Measurements from ENCODE around the gene CPA4.

The CPA4 gene

GRCh38 chr7:130274983-130275591 lies 17.9 kb upstream of the CPA4 start:
- DNase-seq (ENCODE audit: low read depth), result no peak

- DNase-seq (ENCODE audit: low read depth), result peak; percentile 15
Measured at GRCh38 chr7:130275826-130276297, 17.1 kb upstream of the CPA4 start.

- peak; percentile 66 for DNase-seq (ENCODE audit: low read depth)
Measured at GRCh38 chr7:130276796-130277762, 15.9 kb upstream of the CPA4 start.

GRCh38 chr7:130277763-130278643 lies 15.0 kb upstream of the CPA4 start:
- DNase-seq (ENCODE audit: low read depth), result peak; percentile 76

DNA sequence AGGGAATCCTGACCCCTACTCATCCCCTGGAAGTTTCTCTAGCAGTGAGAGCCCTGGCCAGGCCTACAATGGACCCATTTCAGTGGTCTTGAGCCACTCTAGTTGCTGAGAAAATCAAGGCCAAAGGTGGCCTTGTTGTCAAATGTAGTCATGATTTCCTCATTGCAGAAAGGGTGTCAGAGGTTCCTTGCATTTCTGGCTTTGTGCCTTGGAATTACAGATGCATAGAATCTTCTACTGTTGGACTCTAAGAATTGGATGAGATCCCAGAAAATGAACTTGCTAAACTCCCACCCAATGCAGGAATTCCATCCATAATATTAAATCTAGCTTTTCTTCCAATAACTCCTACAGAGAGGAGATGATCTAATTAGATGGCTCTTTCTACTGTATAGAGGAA lies 14.1 kb upstream of the CPA4 start:
- DNase-seq (ENCODE audit: low read depth), result peak; percentile 86

- DNase-seq (ENCODE audit: low read depth), result no peak
Measured at GRCh38 chr7:130279286-130279685, 13.7 kb upstream of the CPA4 start.

DNA sequence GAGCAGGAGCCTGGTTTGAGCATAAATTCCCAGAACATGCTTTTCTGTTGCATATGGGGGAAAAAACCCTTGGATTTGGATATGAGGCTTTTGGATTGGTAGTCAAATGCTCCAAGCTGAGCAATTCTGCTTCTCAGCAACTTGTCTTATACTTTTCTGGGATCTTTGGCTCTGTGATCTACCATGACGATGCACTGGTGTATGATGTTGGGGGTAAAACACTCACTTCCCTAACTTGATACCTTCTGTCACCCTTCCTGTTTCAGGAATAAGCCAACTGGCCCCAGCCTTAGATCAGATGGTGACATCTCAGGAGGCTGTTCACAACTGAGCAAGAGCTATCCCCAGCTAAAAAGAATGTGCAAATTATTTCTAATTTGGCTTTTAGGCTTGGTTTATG lies 13.1 kb upstream of the CPA4 start:
- DNase-seq (ENCODE audit: low read depth), result no peak

GRCh38 chr7:130281260-130281659 lies 11.7 kb upstream of the CPA4 start:
- DNase-seq (ENCODE audit: low read depth), result peak; percentile 47

DNA sequence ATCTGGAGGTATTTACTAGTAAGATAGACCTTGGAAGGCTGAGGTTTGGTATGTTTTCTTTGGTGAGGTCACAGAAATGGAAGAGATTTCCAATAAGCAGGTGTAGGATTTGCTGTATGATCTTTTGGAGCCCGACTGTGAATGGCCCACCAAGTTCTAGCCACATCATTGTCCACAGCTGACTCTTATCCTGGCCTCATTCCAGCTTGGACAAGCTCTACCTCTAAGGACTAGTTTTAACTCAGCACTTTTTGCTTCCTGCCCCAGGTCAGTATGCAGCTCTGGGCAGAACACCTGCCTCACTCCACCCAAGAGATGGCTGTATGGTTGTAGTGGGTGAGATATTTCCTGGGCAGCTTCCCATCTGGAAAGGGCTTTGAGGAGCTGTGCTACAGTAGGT lies 6.1 kb upstream of the CPA4 start:
- no peak for DNase-seq (ENCODE audit: low read depth)

DNA sequence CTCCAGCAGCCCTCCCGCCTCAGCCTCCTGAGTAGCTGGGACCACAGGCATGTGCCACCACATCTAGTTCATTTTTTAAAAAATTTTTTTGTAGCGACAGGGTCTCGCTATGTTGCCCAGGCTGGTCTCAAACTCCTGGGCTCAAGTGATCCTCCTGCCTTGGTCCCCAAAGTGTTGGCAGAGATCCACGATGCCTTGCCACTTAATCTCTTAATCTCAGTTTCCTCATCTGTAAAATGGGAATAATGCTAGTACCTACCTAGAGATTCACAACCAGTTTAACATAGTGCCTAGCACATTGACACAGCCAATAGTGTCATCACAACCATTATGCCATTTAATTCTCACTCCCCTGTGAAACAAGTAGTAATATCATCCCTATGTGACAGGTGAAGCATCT lies 4.8 kb upstream of the CPA4 start:
- DNase-seq (ENCODE audit: low read depth), result no peak

DNA sequence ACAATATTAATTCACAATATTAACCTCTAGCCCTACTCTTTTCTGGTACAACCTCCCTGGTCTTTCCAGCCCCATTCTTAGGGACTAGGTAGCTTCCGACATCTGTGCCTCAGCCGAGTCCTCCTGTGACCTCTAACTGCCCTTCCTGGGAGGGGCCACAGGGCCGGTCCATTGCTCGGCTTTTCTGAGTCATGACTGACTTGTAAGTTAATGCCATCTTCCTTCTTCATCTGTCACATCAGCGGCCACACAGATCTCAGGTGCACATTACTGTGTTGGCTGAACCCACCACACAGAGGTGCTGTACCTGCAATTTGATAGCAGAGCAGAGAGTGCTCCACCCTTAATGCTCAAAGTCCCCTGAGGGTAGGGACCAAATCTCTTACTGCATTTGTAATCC lies 4.1 kb upstream of the CPA4 start:
- no peak for DNase-seq (ENCODE audit: low read depth)

GRCh38 chr7:130289478-130289877 lies 3.5 kb upstream of the CPA4 start:
- DNase-seq (ENCODE audit: low read depth), result no peak

DNA sequence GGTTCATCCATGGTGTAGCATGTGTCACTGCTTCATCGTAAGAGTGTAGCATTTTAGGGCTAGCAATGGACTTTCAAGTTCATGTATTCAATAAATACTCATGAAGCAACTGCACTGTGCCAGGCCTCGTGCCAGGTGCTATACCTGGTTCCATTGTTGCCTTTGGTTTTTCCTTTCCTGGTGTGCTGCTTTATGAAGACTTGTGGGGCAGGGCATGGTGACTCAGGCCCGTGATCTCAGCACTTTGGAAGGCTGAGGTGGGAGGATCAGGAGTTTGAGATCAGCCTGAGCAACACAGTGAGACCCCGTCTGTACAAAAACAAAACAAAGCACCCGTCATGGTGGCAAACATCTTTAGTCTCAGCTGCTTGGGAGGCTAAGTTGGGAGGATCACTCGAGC lies 2.2 kb upstream of the CPA4 start:
- peak; percentile 66 for DNase-seq (ENCODE audit: low read depth)

DNA sequence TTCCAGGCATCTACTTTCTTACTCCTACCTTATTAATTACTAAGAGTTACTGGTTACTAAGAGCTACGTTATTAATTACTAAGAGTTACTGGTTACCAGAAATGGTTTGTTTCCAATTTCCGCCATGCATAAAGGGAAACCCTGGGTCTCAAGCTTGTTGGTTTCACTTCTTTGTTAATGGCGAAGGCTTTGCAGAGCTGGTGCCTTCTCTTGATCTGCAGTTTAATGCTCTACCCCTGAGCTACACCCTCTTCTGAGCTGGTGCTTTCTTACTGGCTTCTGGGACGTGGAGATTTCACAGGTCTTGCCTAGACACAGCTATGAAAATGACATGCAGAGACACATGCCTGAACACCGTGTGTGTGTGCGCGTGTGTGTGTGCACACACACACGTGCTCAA lies 560 bp downstream of the CPA4 start:
- DNase-seq (ENCODE audit: low read depth), result no peak

GRCh38 chr7:130294314-130294713 lies 1.4 kb downstream of the CPA4 start:
- DNase-seq (ENCODE audit: low read depth), result peak; percentile 50

GRCh38 chr7:130296221-130296951 lies 3.4 kb downstream of the CPA4 start:
- DNase-seq (ENCODE audit: low read depth), result peak; percentile 66

DNA sequence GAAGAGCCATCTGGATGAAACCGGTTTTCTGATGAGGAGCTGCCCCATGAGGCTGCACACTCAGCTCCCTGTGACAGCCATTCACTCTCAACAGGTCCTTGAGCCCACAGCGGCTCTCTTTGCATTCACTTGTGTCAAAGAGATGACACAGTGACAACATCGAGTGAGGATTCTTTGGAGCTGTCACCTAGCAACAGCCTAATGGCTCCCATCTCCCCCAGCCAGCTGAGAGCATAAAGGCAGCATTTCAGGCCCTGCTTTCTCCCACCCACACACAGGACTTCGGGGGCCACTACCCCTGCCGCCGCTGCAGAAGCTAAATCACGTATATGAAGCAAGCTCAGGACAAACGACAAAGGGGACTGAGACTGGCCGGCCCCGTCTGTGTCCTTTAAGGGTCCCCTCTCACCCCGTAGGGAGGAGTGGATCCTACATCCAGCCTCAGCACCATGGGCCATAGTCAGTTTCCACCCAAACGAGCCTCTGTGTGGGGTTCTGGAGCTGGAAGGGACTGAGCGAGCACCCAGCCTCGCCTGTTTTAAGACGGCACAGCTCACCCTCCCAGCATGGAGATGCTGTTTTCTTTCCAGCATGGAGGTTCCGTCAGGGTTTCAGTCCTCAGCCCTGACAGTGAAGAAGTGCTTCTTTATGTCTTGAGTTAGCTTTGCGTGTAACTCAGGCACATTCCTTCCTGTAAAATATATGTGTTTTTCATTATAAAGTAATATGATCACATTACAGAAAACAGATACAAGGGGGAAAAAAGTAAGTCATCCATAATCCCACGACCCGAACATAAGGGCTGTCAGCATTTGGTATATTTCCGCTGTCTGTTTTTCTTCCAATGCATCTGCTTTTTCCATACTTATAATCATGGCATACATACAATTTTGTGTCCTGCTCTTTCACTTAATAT lies 4.9 kb downstream of the CPA4 start:
- no peak for DNase-seq (ENCODE audit: low read depth)

GRCh38 chr7:130298544-130299326 lies 5.8 kb downstream of the CPA4 start:
- DNase-seq (ENCODE audit: low read depth), result no peak

DNA sequence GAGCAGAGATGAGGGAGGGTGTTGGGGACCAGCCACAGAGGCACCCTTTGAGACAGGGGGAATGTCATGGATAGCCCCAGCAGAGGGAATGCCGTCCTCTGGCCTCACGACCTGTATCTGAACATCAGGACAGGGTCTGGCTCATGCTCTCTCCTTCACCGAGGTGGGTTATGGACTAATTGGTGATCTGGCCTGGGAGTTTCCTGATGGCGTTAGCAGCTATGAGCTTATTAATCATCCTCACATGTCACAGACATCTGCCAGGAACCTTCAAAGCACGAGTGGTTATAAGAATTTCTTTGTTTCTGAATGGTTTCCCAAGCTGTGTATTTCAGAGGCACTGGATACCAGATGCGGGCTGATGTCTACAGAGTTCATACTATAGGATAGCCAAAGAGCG lies 6.9 kb downstream of the CPA4 start:
- no peak for DNase-seq (ENCODE audit: low read depth)

Measured in EH (cell line).